Transverse colon (tissue), 4 donors: Measurements from ENCODE around the gene ADAM10.

ENCODE experiments used
- CTCF ChIP-seq, 5 experiments: fragments of 200-600 bp in 3 of 5; fragments of 450-650 bp in 2 of 5; sonication (generic) in 3 of 5; IDR thresholded peaks; 1 replicate in 2 of 5; 2 replicates in 3 of 5; pipeline ENCODE4 v1.5.1; 2016 to 2017; ENCODE audit warnings: antibody characterized with exemption in 5 of 5, inconsistent platforms in 3 of 5, mild to moderate bottlenecking in 2 of 5, moderate library complexity in 1 of 5
- EP300 ChIP-seq: sonication (generic); formaldehyde crosslinking; IDR thresholded peaks from one replicate; pipeline ENCODE4 v1.6.1; 2017; ENCODE audit warnings: antibody characterized with exemption, low read depth
- POLR2A ChIP-seq: fragments of 450-650 bp; IDR thresholded peaks from one replicate; pipeline ENCODE4 v1.6.1; 2016; ENCODE audit warnings: antibody characterized with exemption, mild to moderate bottlenecking, moderate library complexity
- POLR2AphosphoS5 ChIP-seq, 3 donors: sonication (generic); formaldehyde crosslinking; IDR thresholded peaks; one replicate each; pipeline ENCODE4 v1.6.1; 2016; ENCODE audit warnings: antibody characterized with exemption in 3 of 3

- TF ChIP-seq CTCF (IDR thresholded peaks at IDR 0.05) (no peak), POLR2AphosphoS5 (IDR thresholded peaks at IDR 0.05) (peak in 2 of 3 donors; percentile 12 to 24), POLR2A (peak; percentile 65), EP300 (no peak)
Measured at GRCh38 chr15:58551764-58552504, 197.6 kb downstream of the ADAM10 start.
